ENCODE results near the gene C20orf204.

GRCh38 chr20:64057628-64058498 is 21.9 kb downstream of the C20orf204 start:
- TF ChIP-seq CTCF (IDR thresholded peaks at IDR 0.05; ENCODE audit: low read length) (peak; percentile 81), EZH2phosphoT487 (IDR thresholded peaks at IDR 0.05; ENCODE audit: low read length) (no peak), EZH2 (optimal IDR thresholded peaks at IDR 0.05; ENCODE audit: low read depth, low read length) (no peak)

All from MM.1S (cell line).